H9 (cell line): ENCODE measurements around the gene GFY. TPM values are rescaled to one million over a fixed set of nuclear protein-coding genes. Genes with fewer than 3 reads are reported as not detected.

Experiments
- DNase-seq: peaks from one replicate; pipeline ENCODE4 v3.0.0-alpha.2; 2017
- H2AFZ ChIP-seq: one replicate; pipeline ENCODE4 v1.6.1; 2013; ENCODE audit warnings: mild to moderate bottlenecking, low read length, control low read depth, moderate library complexity
- H2AK5ac ChIP-seq: 2 replicates; pipeline ENCODE4 v1.6.1; 2013; ENCODE audit warnings: low read length, control low read depth, mixed read lengths; ENCODE audit not compliant: insufficient read length
- H2BK120ac ChIP-seq: one replicate; pipeline ENCODE4 v1.6.1; 2013; ENCODE audit warnings: low read depth, mild to moderate bottlenecking, low read length, control low read depth, inconsistent platforms; ENCODE audit not compliant: poor library complexity, severe bottlenecking
- H2BK12ac ChIP-seq: 2 replicates; pipeline ENCODE4 v1.6.1; 2013; ENCODE audit warnings: low read length, control low read depth, mixed read lengths, low read depth; ENCODE audit not compliant: insufficient read length
- H2BK15ac ChIP-seq: 2 replicates; pipeline ENCODE4 v1.6.1; 2013; ENCODE audit warnings: low read depth, low read length, control low read depth
- H2BK20ac ChIP-seq: one replicate; pipeline ENCODE4 v1.6.1; 2013; ENCODE audit warnings: low read depth, mild to moderate bottlenecking, low read length, control low read depth, inconsistent platforms; ENCODE audit not compliant: poor library complexity, severe bottlenecking
- H2BK5ac ChIP-seq: 2 replicates; pipeline ENCODE4 v1.6.1; 2013; ENCODE audit warnings: low read length, control low read depth, mixed read lengths; ENCODE audit not compliant: insufficient read length
- H3K14ac ChIP-seq: 2 replicates; pipeline ENCODE4 v1.6.1; 2013; ENCODE audit warnings: low read length, control low read depth; ENCODE audit not compliant: insufficient read depth
- H3K18ac ChIP-seq: 2 replicates; pipeline ENCODE4 v1.6.1; 2013; ENCODE audit warnings: low read depth, mild to moderate bottlenecking, mixed read lengths, low read length, control low read depth; ENCODE audit not compliant: insufficient read length
- H3K23ac ChIP-seq: 2 replicates; pipeline ENCODE4 v1.6.1; 2013; ENCODE audit warnings: low read length, control low read depth, mixed read lengths, low read depth; ENCODE audit not compliant: insufficient read length
- H3K23me2 ChIP-seq: 2 replicates; pipeline ENCODE4 v1.6.1; 2013; ENCODE audit warnings: low read depth, mild to moderate bottlenecking, mixed read lengths, low read length, control low read depth; ENCODE audit not compliant: insufficient read length, poor library complexity, severe bottlenecking
- H3K27ac ChIP-seq: 2 replicates; pipeline ENCODE4 v1.5.1; 2013; ENCODE audit warnings: low read length, control low read depth, mixed read lengths, low read depth; ENCODE audit not compliant: insufficient read length
- H3K27me3 ChIP-seq: 2 replicates; pipeline ENCODE4 v1.6.1; 2013; ENCODE audit warnings: low read length, control low read depth, inconsistent platforms; ENCODE audit not compliant: insufficient read depth
- H3K4ac ChIP-seq: 2 replicates; pipeline ENCODE4 v1.6.1; 2013; ENCODE audit warnings: low read depth, mild to moderate bottlenecking, control low read depth, inconsistent platforms, low read length, moderate library complexity
- H3K4me1 ChIP-seq: 2 replicates; pipeline ENCODE4 v1.6.1; 2013; ENCODE audit warnings: low read length, control low read depth, inconsistent platforms; ENCODE audit not compliant: insufficient read depth
- H3K4me2 ChIP-seq: 2 replicates; pipeline ENCODE4 v1.6.1; 2013; ENCODE audit warnings: low read length, control low read depth, mixed read lengths; ENCODE audit not compliant: insufficient read length, insufficient read depth
- H3K56ac ChIP-seq: 2 replicates; pipeline ENCODE4 v1.6.1; 2013; ENCODE audit warnings: low read depth, mild to moderate bottlenecking, mixed read lengths, low read length, control low read depth; ENCODE audit not compliant: insufficient read length
- H3K79me1 ChIP-seq: 2 replicates; pipeline ENCODE4 v1.6.1; 2013; ENCODE audit warnings: low read depth, mild to moderate bottlenecking, moderate library complexity, low read length, control low read depth, inconsistent platforms; ENCODE audit not compliant: insufficient read depth, poor library complexity, severe bottlenecking
- H3K79me2 ChIP-seq: 2 replicates; pipeline ENCODE4 v1.6.1; 2013; ENCODE audit warnings: low read length, control low read depth, inconsistent platforms; ENCODE audit not compliant: insufficient read depth
- H3K9ac ChIP-seq: 2 replicates; pipeline ENCODE4 v1.6.1; 2013; ENCODE audit warnings: low read length, control low read depth, mixed read lengths; ENCODE audit not compliant: insufficient read length; ENCODE audit errors: extremely low read depth
- H3K9me3 ChIP-seq: one replicate; pipeline ENCODE4 v1.6.1; 2013; ENCODE audit warnings: low read depth, low read length, inconsistent platforms; ENCODE audit not compliant: control insufficient read depth
- H3T11ph ChIP-seq: one replicate; pipeline ENCODE4 v1.6.1; 2013; ENCODE audit warnings: mild to moderate bottlenecking, low read length, control low read depth, inconsistent platforms
- H4K20me1 ChIP-seq: one replicate; pipeline ENCODE4 v1.6.1; 2013; ENCODE audit not compliant: control insufficient read depth, insufficient read length, insufficient read depth
- H4K5ac ChIP-seq: 2 replicates; pipeline ENCODE4 v1.6.1; 2013; ENCODE audit warnings: low read depth, mild to moderate bottlenecking, mixed read lengths, low read length, control low read depth; ENCODE audit not compliant: insufficient read length
- H4K8ac ChIP-seq: replicated peaks from 2 replicates; pipeline ENCODE4 v1.6.1; 2013; ENCODE audit warnings: low read length, control low read depth, mixed read lengths, low read depth; ENCODE audit not compliant: insufficient read length
- H4K91ac ChIP-seq: 2 replicates; pipeline ENCODE4 v1.6.1; 2013; ENCODE audit warnings: low read depth, mild to moderate bottlenecking, moderate library complexity, mixed read lengths, low read length, control low read depth; ENCODE audit not compliant: insufficient read length
- H3K27ac Mint-ChIP-seq, 3 experiments: 2 replicates in 2 of 3; 3 replicates in 1 of 3; pipeline ENCODE4 v1.8.0; 2020 to 2021; ENCODE audit warnings: mixed read lengths in 3 of 3, mild to moderate bottlenecking in 1 of 3, moderate library complexity in 1 of 3
- H3K27me3 Mint-ChIP-seq: 2 replicates; pipeline ENCODE4 v1.8.0; 2021; ENCODE audit warnings: low read depth, mild to moderate bottlenecking, moderate library complexity, mixed read lengths
- H3K36me3 Mint-ChIP-seq, 3 experiments: 2 replicates in 2 of 3; 3 replicates in 1 of 3; pipeline ENCODE4 v1.8.0; 2020 to 2021; ENCODE audit warnings: low read depth in 3 of 3, mixed read lengths in 3 of 3; ENCODE audit not compliant: insufficient read depth in 1 of 3
- H3K4me1 Mint-ChIP-seq, 2 experiments: 2 replicates each; pipeline ENCODE4 v1.8.0; 2020; ENCODE audit warnings: mixed read lengths in 2 of 2
- H3K4me3 Mint-ChIP-seq, 2 experiments: 2 replicates in 1 of 2; 3 replicates in 1 of 2; pipeline ENCODE4 v1.8.0; 2020 to 2021; ENCODE audit warnings: mild to moderate bottlenecking in 2 of 2, mixed read lengths in 2 of 2, moderate library complexity in 1 of 2
- H3K9me3 Mint-ChIP-seq, 2 experiments: 2 replicates in 1 of 2; 3 replicates in 1 of 2; pipeline ENCODE4 v1.8.0; 2020; ENCODE audit warnings: mild to moderate bottlenecking in 2 of 2, mixed read lengths in 2 of 2, moderate library complexity in 1 of 2
- WGBS: extraction: QIAGEN DNeasy Blood & Tissue Kit; methylation state at CpG from one replicate; pipeline ENCODE4 v1.1.7; 2013; ENCODE audit warnings: missing lambda C conversion rate, low lambda C conversion rate, mixed read lengths; ENCODE audit not compliant: insufficient read length; ENCODE audit errors: extremely low coverage; 5-methylcytosine and 5-hydroxymethylcytosine counted together
- total RNA-seq: library from RNA; stranded (reverse); gene quantifications from 2 replicates; pipeline ENCODE4 v1.2.1, GENCODE V29; 2021
- TF ChIP-seq, protein P1 (sequence below): fragments of 200-600 bp; sonication (generic); conservative IDR thresholded peaks from 3 replicates; pipeline ENCODE4 v1.8.0; 2021; ENCODE audit warnings: antibody characterized with exemption, mild to moderate bottlenecking

GFY gene
- total RNA-seq, 1 experiment from 2014 or later, result 1.3 TPM

DNA sequence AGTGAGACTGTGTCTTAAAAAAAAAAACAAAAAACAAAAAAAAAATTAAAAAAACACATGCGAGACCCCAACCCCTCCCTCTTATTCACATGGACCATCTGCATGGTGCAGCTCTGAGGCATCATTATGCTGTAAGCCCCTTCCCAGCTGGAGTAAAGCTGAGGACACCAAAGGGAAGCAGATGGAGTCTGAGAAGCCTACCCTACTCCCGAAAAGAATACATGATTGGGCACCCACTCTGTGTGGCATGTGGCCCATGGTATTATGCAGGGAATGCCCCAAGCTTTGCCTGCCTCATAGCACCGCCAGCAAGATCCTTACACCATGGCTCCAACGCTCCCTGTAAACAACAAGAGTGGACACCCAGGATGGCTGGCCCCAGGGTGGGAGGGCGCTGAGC is 6.7 kb upstream of the GFY start:
- peaks cover 0 to 9% of the 10 kb centered on the region in 2 experiments; a peak in 2 of 5 replicates for H3K9me3 Mint-ChIP-seq
- peaks cover 55 to 76% of the 10 kb centered on the region in 2 experiments for H3K4me1 Mint-ChIP-seq
- Histone ChIP-seq H3K4me2 (no peak overlapping the region), H4K5ac (no peak overlapping the region), H3K14ac (no peak overlapping the region), H3K27me3 (peaks cover 16% of the 10 kb centered on the region; the same call in 1 of the 2 replicates), H3K23me2 (peaks cover 13% of the 10 kb centered on the region), H2BK12ac (no peak overlapping the region), H2BK120ac (no peak overlapping the region), H3K9me3 (no peaks in the 10 kb centered on the region), H3K9ac (no peak overlapping the region), H3K4me1 (no peaks in the 10 kb centered on the region; the same call in 1 of the 2 replicates), H4K91ac (no peak overlapping the region), H3T11ph (no peak overlapping the region), H3K79me2 (no peaks in the 10 kb centered on the region), H3K23ac (no peak overlapping the region), H2BK15ac (no peak overlapping the region), H3K79me1 (no peaks in the 10 kb centered on the region), H3K18ac (no peak overlapping the region), H3K56ac (no peak overlapping the region), H2BK20ac (no peak overlapping the region), H3K27ac (no peak overlapping the region), H2AK5ac (no peak overlapping the region), H2AFZ (no peak overlapping the region), H3K4ac (no peak overlapping the region), H2BK5ac (no peak overlapping the region), H4K8ac (no peak overlapping the region), H4K20me1 (no peaks in the 10 kb centered on the region)
- WGBS, result no CpG with 5 or more reads among the region's 5 CpGs
- no peaks in the 10 kb centered on the region; a peak in 1 of 7 replicates for H3K36me3 Mint-ChIP-seq
- DNase-seq, result no peak
- TF ChIP-seq, protein P1, sequence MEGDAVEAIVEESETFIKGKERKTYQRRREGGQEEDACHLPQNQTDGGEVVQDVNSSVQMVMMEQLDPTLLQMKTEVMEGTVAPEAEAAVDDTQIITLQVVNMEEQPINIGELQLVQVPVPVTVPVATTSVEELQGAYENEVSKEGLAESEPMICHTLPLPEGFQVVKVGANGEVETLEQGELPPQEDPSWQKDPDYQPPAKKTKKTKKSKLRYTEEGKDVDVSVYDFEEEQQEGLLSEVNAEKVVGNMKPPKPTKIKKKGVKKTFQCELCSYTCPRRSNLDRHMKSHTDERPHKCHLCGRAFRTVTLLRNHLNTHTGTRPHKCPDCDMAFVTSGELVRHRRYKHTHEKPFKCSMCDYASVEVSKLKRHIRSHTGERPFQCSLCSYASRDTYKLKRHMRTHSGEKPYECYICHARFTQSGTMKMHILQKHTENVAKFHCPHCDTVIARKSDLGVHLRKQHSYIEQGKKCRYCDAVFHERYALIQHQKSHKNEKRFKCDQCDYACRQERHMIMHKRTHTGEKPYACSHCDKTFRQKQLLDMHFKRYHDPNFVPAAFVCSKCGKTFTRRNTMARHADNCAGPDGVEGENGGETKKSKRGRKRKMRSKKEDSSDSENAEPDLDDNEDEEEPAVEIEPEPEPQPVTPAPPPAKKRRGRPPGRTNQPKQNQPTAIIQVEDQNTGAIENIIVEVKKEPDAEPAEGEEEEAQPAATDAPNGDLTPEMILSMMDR, result no peak
- H3K4me3 Mint-ChIP-seq, result no peak overlapping the region
- H3K27ac Mint-ChIP-seq, result no peak overlapping the region
- H3K27me3 Mint-ChIP-seq, result peaks cover 37% of the 10 kb centered on the region
